NB4 (cell line): ENCODE results near the gene SLC12A2.

ENCODE experiments used
- POLR2A ChIP-seq: IDR thresholded peaks from 2 replicates; pipeline ENCODE4 v1.6.1; 2011; ENCODE audit warnings: mild to moderate bottlenecking; ENCODE audit not compliant: insufficient read length; ENCODE audit errors: extremely low read depth
- TF ChIP-seq, protein P1 (sequence below): IDR thresholded peaks from one replicate; pipeline ENCODE4 v1.5.1; 2012; ENCODE audit warnings: low read depth, low read length

DNA sequence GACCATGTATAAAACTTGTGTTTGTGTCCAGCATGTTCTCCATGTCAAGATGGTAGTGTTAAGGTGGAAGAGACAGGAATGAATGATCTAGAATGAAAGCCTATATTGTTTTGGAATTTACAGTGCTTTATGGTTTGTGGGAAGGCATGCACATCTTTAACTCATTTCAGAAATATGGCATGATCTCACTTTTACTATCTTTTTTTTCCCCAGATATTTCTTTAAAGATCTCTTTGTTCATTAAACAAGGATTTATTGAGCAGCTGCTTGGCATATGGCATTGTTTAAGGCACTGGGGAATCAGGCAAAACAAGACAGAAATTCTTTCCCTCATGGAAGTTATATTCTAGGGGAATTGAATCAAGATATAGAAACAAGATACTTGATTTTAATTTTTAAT is 51.7 kb downstream of the SLC12A2 start:
- TF ChIP-seq, protein P1, sequence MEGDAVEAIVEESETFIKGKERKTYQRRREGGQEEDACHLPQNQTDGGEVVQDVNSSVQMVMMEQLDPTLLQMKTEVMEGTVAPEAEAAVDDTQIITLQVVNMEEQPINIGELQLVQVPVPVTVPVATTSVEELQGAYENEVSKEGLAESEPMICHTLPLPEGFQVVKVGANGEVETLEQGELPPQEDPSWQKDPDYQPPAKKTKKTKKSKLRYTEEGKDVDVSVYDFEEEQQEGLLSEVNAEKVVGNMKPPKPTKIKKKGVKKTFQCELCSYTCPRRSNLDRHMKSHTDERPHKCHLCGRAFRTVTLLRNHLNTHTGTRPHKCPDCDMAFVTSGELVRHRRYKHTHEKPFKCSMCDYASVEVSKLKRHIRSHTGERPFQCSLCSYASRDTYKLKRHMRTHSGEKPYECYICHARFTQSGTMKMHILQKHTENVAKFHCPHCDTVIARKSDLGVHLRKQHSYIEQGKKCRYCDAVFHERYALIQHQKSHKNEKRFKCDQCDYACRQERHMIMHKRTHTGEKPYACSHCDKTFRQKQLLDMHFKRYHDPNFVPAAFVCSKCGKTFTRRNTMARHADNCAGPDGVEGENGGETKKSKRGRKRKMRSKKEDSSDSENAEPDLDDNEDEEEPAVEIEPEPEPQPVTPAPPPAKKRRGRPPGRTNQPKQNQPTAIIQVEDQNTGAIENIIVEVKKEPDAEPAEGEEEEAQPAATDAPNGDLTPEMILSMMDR = no peak
- TF ChIP-seq POLR2A = no peak
